K562 (cell line): Measurements from ENCODE around the gene SLC2A9. TPM values are rescaled to one million over a fixed set of nuclear protein-coding genes. Genes with fewer than 3 reads are reported as not detected.

Experiments used
- ATAC-seq: fragments of 200-7000 bp; cut with Tn5 transposase; 3 replicates; pipeline ENCODE4 v1.9.1; 2020; ENCODE audit warnings: moderate library complexity
- BruUV-seq: library from RNA; stranded (reverse); fragments of 400-500 nt; replicated peaks from 2 replicates; lab custom pipeline; 2021; lab: Mats Ljungman, UMichigan
- CTCF ChIA-PET: fragments of 300-600 bp; formaldehyde crosslinking; extraction: SDS; loops from one replicate; lab custom pipeline; 2021; ENCODE audit warnings: low intra/inter-chr PET ratio; lab: Yijun Ruan, JAX
- POLR2A ChIA-PET: fragments of 300-600, 350-650 bp; sonication (Branson Sonifier 250); formaldehyde crosslinking; extraction: SDS; loops from one replicate; lab custom pipeline; 2021; ENCODE audit warnings: antibody characterized with exemption, inconsistent platforms; lab: Yijun Ruan, JAX
- DNase-seq, 4 experiments: peaks; one replicate each; pipeline versions ENCODE4 v3.0.0 to v3.0.0-alpha.2; 2011 to 2018; ENCODE audit warnings: low spot score in 3 of 4, mixed read lengths in 3 of 4; ENCODE audit errors: extremely low read depth in 1 of 4
- FAIRE-seq: peaks from 2 replicates; lab custom pipeline; 2011; peaks lifted over from hg19 to GRCh38; lab: Jason Lieb, UNC
- H2AFZ ChIP-seq: 2 replicates; pipeline ENCODE4 v1.6.0; 2011; ENCODE audit warnings: low read depth, low read length, control low read depth, inconsistent platforms
- H3K27ac ChIP-seq: fragments of 200-600 bp; 3 replicates; pipeline ENCODE4 v1.8.0; 2011; ENCODE audit warnings: low read depth, mild to moderate bottlenecking, control low read depth, inconsistent platforms, low read length, moderate library complexity, mixed read lengths; ENCODE audit errors: extremely low read depth
- H3K27me3 ChIP-seq, 2 experiments: fragments of 300-600 bp in 1 of 2; 2 replicates in 1 of 2; 3 replicates in 1 of 2; pipeline versions ENCODE4 v1.6.0 to v1.8.0; 2011; ENCODE audit warnings: inconsistent platforms in 2 of 2, low read length in 2 of 2, mild to moderate bottlenecking in 1 of 2, mixed read lengths in 1 of 2, moderate library complexity in 1 of 2; ENCODE audit not compliant: control insufficient read depth in 2 of 2, insufficient read depth in 2 of 2
- H3K36me3 ChIP-seq: fragments of 300-600 bp; 3 replicates; pipeline ENCODE4 v1.8.0; 2011; ENCODE audit warnings: mild to moderate bottlenecking, low read length, inconsistent platforms; ENCODE audit not compliant: control insufficient read depth, insufficient read depth
- H3K4me1 ChIP-seq, 2 experiments: fragments of 200-600 bp in 1 of 2; replicated peaks in 1 of 2; 2 replicates in 1 of 2; 3 replicates in 1 of 2; pipeline versions ENCODE4 v1.5.1 to v1.8.0; 2011; ENCODE audit warnings: inconsistent platforms in 2 of 2, low read length in 2 of 2, mild to moderate bottlenecking in 1 of 2, mixed read lengths in 1 of 2, moderate library complexity in 1 of 2; ENCODE audit not compliant: control insufficient read depth in 2 of 2, insufficient read depth in 2 of 2
- H3K4me2 ChIP-seq: 2 replicates; pipeline ENCODE4 v1.6.1; 2011; ENCODE audit warnings: low read length, control low read depth, inconsistent platforms, mixed read lengths; ENCODE audit not compliant: insufficient read depth
- H3K4me3 ChIP-seq: fragments of 200-600 bp; sonication (generic), shearing (Covaris generic); 2 replicates; pipeline ENCODE4 v1.5.1; 2016; ENCODE audit warnings: control low read depth, inconsistent platforms
- H3K79me2 ChIP-seq: fragments of 200-600 bp; 3 replicates; pipeline ENCODE4 v1.8.0; 2011; ENCODE audit warnings: low read length, inconsistent platforms; ENCODE audit not compliant: control insufficient read depth, insufficient read depth
- H3K9ac ChIP-seq, 2 experiments: 2 replicates each; pipeline versions ENCODE4 v1.6.0 to v1.6.1; 2011; ENCODE audit warnings: low read depth in 2 of 2, low read length in 2 of 2, control low read depth in 1 of 2, inconsistent platforms in 1 of 2, mild to moderate bottlenecking in 1 of 2, mixed read lengths in 1 of 2; ENCODE audit not compliant: insufficient read depth in 1 of 2
- H3K9me1 ChIP-seq: one replicate; pipeline ENCODE4 v1.6.0; 2011; ENCODE audit warnings: inconsistent platforms, mild to moderate bottlenecking, low read length, moderate library complexity; ENCODE audit not compliant: control insufficient read depth, insufficient read depth
- H3K9me3 ChIP-seq: replicated peaks from 2 replicates; pipeline ENCODE4 v1.5.1; 2011; ENCODE audit warnings: low read depth, low read length, inconsistent platforms; ENCODE audit not compliant: control insufficient read depth, insufficient read depth
- H4K20me1 ChIP-seq: replicated peaks from 2 replicates; pipeline ENCODE4 v1.6.1; 2011; ENCODE audit warnings: low read length, inconsistent platforms, mixed read lengths; ENCODE audit not compliant: control insufficient read depth, insufficient read depth
- BCLAF1 ChIP-seq, 2 experiments: fragments of 450-650 bp in 1 of 2; IDR thresholded peaks; 2 replicates each; pipeline ENCODE4 v1.6.1; 2011 to 2017; ENCODE audit warnings: low read depth in 2 of 2, antibody characterized with exemption in 1 of 2, borderline replicate concordance in 1 of 2, low read length in 1 of 2, mild to moderate bottlenecking in 1 of 2, mixed read lengths in 1 of 2; ENCODE audit not compliant: control insufficient read depth in 1 of 2
- CXXC5 ChIP-seq: fragments of 250-450 bp; sonication (Bioruptor Pico); IDR thresholded peaks from 2 replicates; pipeline ENCODE4 v1.8.0; 2022; ENCODE audit warnings: inconsistent platforms, mild to moderate bottlenecking, moderate library complexity
- E2F5 ChIP-seq: sonication (generic); formaldehyde crosslinking; IDR thresholded peaks from 2 replicates; pipeline ENCODE4 v1.8.0; 2022; ENCODE audit warnings: mild to moderate bottlenecking, missing genetic modification reagents
- GTF2E2 ChIP-seq: fragments of 200-800 bp; sonication (Bioruptor generic); IDR thresholded peaks from 2 replicates; pipeline ENCODE4 v1.6.1; 2016; ENCODE audit warnings: missing genetic modification characterization, missing compliant biosample characterization
- RBM15 ChIP-seq: fragments of 200-400 bp; formaldehyde crosslinking; IDR thresholded peaks from 2 replicates; pipeline ENCODE4 v1.6.1; 2018; ENCODE audit warnings: mild to moderate bottlenecking, low read length, moderate library complexity; ENCODE audit not compliant: insufficient read depth
- RREB1 ChIP-seq: fragments of 250-450 bp; sonication (Bioruptor Pico); IDR thresholded peaks from 2 replicates; pipeline ENCODE4 v1.4.0; 2020
- TARDBP ChIP-seq: fragments of 450-650 bp; IDR thresholded peaks from 2 replicates; pipeline ENCODE4 v1.6.1; 2016
- TCF7L2 ChIP-seq: fragments of 150-350 bp; IDR thresholded peaks from 2 replicates; pipeline ENCODE4 v1.6.1; 2016; ENCODE audit warnings: low read depth, mild to moderate bottlenecking, low read length, moderate library complexity
- TFAP4 ChIP-seq: sonication (generic); formaldehyde crosslinking; IDR thresholded peaks from 2 replicates; pipeline ENCODE4 v1.8.0; 2022; ENCODE audit warnings: missing genetic modification reagents, mild to moderate bottlenecking, moderate library complexity, borderline replicate concordance
- ZNF174 ChIP-seq: fragments of 250-450 bp; sonication (Bioruptor Pico); IDR thresholded peaks from 2 replicates; pipeline ENCODE4 v1.4.0; 2020; ENCODE audit warnings: mild to moderate bottlenecking
- WGBS: fragments of 100-300 bp; shearing (Covaris generic); methylation state at CpG from one replicate; pipeline ENCODE4 v1.1.6; 2016; ENCODE audit warnings: low coverage, mixed read lengths; ENCODE audit not compliant: insufficient coverage; ENCODE audit errors: missing lambda C conversion rate; 5-methylcytosine and 5-hydroxymethylcytosine counted together
- in situ Hi-C: fragments of 300-500 bp; cut with MboI; formaldehyde crosslinking; loops from 4 replicates; pipeline ENCODE4 v1.15.0; 2018; ENCODE audit warnings: inconsistent platforms, mixed read lengths
- intact Hi-C: fragments of 100-400 bp; cut with micrococcal nuclease; formaldehyde crosslinking; loops from 2 replicates; pipeline ENCODE4 v1.14.2; 2022
- polyA plus RNA-seq, 8 experiments: library from polyadenylated mRNA; depleted of rRNA in 4 of 8; stranded (reverse) in 5 of 8; unstranded in 3 of 8; fragments of >200 nt; fragmentation: Nextera tagmentation in 2 of 8; fragmentation: Illumina TruSeq in 1 of 8; extraction: Ambion mirVana in 2 of 8; extraction: Trizol in 1 of 8; gene quantifications; 2 replicates each; pipeline versions ENCODE4 v1.2.1 to v1.2.3, GENCODE V29; 2011 to 2014; ENCODE audit warnings: inconsistent platforms in 1 of 8, missing spikeins in 1 of 8
- total RNA-seq, 7 experiments: library from RNA; depleted of rRNA in 6 of 7; stranded (reverse); fragments of >200 nt in 6 of 7; fragmentation: Illumina TruSeq in 2 of 7; extraction: Trizol in 2 of 7; gene quantifications; 2 replicates each; pipeline versions ENCODE4 v1.2.1 to v1.2.3, GENCODE V29; 2011 to 2021; ENCODE audit warnings: low replicate concordance in 1 of 7

Gene SLC2A9
- total and polyA plus RNA-seq, 9 of the 15 experiments (the other 6 are each of a cell fraction or from before 2014, with no cell fraction given) = 0.15 to 1.9 (median 0.76) TPM

DNA sequence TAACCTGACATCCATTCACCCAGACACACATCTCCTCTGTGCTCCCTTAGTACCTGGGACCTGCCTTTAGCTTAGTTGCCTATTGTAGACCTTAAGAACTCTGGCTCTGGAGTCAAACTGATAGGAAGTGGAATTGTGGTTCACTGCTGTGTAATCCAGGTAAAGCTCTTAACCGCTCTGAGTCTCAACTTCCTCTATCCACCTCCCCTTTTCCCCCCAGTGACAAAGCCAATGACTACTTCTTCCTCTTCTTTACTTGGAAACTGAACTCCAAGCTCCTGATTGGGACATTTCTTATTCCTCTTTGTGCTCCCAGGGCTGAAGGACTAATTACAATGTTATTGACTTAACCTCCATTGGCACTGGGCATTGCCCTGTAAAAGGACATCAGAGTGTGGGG, 145.8 kb downstream of the SLC2A9 start:
- H3K9ac ChIP-seq = no peak overlapping the region
- no peak overlapping the region for H3K4me2 ChIP-seq
- no peak for DNase-seq
- no peaks in the 10 kb centered on the region for H3K27me3 ChIP-seq
- H3K9me3 ChIP-seq = no peaks in the 10 kb centered on the region
- no peaks in the 10 kb centered on the region for H4K20me1 ChIP-seq
- in situ Hi-C loops (no loop called here), intact Hi-C loops (no loop called here)
- no peak for ATAC-seq
- H2AFZ ChIP-seq = no peak overlapping the region
- FAIRE-seq = no peak
- BruUV-seq = no TSS peak
- H3K4me1 ChIP-seq = no peaks in the 10 kb centered on the region
- WGBS = 0% methylated on average over 1 of the region's 1 CpG
- no peaks in the 10 kb centered on the region for H3K9me1 ChIP-seq
- no peak overlapping the region for H3K4me3 ChIP-seq
- H3K79me2 ChIP-seq = no peaks in the 10 kb centered on the region
- no peaks in the 10 kb centered on the region for H3K36me3 ChIP-seq
- ChIA-PET CTCF (no interaction called here), POLR2A (interaction anchor here (0.8 kb wide), 1 partner anchor 9 kb away, joined by 6 read pairs; no protein-coding TSS in a partner anchor)
- no peak overlapping the region for H3K27ac ChIP-seq
- no peak for TF ChIP-seq GTF2E2 (tag)
- TF ChIP-seq BCLAF1 (IDR thresholded peaks at IDR 0.05; ENCODE audit: borderline replicate concordance in 1 of 2, control insufficient read depth in 1 of 2, low read depth in 2 of 2, low read length in 1 of 2) = no peak
- no peak for TF ChIP-seq ZNF174 (CRISPR knock-in tag)
- TF ChIP-seq E2F5 (CRISPR knock-in tag) = no peak
- no peak for TF ChIP-seq CXXC5 (CRISPR knock-in tag)
- TF ChIP-seq TARDBP = no peak
- no peak for TF ChIP-seq RREB1 (CRISPR knock-in tag)
- no peak for TF ChIP-seq TFAP4 (CRISPR knock-in tag)
- TF ChIP-seq RBM15 = no peak
- TF ChIP-seq TCF7L2 = no peak
